Right ventricle myocardium superior (tissue), 1 donor: Measurements from ENCODE around the gene SLC12A1. TPM values are rescaled to one million over a fixed set of nuclear protein-coding genes. Genes with fewer than 3 reads are reported as not detected.

Experiments used
- ATAC-seq: fragments of 200-7000 bp; cut with Tn5 transposase; one replicate; pipeline ENCODE4 v1.9.1; 2020; ENCODE audit warnings: mild to moderate bottlenecking; ENCODE audit not compliant: poor library complexity
- DNase-seq: peaks from one replicate; pipeline ENCODE4 v3.0.0-alpha.2; 2020
- intact Hi-C: fragments of 100-400 bp; cut with DNase I; formaldehyde crosslinking; loops from one replicate; pipeline ENCODE4 v1.11.2; 2022
- long read RNA-seq: library from polyadenylated mRNA; unstranded; transcript quantifications from one replicate; pipeline ENCODE4 v2.0.0, GENCODE V29; 2021
- total RNA-seq: library from RNA; stranded (reverse); fragmentation: NEBNext Ultra II Directional; extraction: Animal tissue kit (Norgen Biotek cat#: 25700); gene quantifications from one replicate; pipeline ENCODE4 v1.2.1, GENCODE V29; 2021
- donor health status: DM: no; HTN: yes; CAD: no; lungs with severe emphysema.

Gene SLC12A1
- not detected for total RNA-seq
- long read RNA-seq: 0 reads

DNA sequence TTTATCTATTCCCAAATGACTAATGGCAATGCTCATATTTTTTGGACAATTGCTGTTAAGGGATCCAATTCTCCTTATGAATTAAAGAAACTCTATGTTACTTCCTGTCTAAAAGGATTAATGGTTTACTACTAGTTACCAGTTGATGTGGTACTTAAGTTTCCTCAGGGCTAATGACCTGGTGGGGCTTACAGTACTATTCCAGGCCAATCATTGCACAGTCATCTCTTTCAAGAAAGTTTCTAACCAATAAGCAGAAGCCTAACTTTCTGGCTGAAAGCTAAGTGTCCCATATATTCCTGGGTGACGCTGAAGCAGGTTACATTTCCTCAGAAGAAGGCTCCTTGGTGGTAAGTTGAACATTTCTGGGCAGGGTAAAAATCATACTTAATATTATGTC, at the start of gene SLC12A1:
SLC12A1 (plus strand) TSS at position 322 of the 400 bp plus-strand sequence. CDS start 1,418 bp downstream, outside the sequence.
- DNase-seq (no peak), ATAC-seq (no peak)
- intact Hi-C loops: no loop called here

DNA sequence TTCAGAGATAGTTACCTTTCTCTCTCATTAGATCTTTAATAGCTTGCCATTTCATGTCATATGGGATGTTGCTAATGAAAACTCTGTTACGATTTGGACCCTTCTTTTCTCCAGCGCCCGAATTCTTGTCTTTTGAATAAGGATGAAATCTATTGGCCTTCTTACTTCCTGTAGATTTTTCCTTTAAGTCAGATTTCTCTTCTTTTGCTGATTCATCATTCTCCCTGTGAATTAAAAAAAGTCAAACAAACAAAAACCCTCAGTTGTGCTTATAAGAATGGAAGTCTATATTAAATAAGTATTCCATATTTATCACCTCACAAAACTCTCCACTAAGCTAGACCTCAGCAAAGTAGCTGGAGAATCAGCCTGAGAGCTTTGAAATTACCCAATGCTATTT, 37.5 kb upstream of the SLC12A1 start:
- intact Hi-C loops: no loop called here
- no peak for DNase-seq
- ATAC-seq: no peak

DNA sequence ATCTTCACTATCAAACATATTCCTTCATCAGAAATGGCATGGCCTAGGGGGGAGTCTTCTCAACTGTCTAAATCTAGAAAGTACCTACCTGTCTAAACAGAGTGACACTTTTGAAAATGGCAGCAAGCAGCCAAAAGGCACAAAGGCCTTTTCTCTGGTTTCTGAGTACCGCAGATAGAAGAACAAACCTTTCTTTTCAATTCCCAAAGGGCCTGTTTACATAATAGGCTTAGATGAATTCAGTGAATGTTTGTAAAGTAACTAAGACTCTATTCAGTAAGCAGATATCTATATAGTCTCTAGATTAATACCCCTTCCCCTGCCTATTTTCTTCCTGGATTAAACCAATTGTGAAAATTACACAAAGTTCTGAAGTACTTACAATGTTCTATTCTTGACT, 35.1 kb upstream of the SLC12A1 start:
- intact Hi-C loops: no loop called here
- DNase-seq: no peak
- no peak for ATAC-seq

DNA sequence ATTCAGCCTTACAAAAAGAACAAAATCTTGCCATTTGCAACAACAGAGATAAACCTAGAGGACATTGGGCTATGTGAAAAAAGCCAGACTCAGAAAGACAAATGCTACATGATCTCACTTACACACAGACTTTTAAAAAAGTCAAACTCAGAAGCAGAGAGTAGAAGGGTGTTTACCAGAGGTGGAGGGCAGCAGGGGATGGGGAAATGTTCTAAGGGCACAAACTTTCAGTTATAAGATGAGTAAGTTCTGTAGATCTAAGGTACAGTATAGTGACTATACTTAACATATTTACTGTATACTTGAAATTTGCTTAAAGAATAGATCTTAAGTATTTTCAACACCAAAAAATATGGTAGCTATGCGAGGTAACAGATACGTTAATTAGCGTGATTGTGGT, 31.0 kb upstream of the SLC12A1 start:
- ATAC-seq (no peak), DNase-seq (no peak)
- intact Hi-C loops: no loop called here

DNA sequence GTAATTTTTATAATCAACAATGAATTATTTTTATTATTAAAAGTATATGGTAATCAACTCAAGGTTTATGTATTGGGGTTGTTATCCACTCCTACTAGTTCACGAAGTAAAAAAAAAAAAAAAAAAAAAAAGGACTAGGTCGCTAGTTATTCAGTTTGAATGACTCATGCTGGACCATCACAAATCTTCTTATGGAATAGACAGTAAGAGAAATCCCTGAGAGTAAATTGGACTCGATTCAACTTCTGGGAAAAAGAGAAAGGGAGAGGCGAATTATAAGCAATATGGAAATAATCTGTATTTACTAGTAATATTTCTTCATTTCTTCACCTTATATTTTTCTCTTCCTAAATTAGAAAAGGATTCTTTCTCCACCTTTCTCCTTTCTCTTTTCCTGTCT, 30.0 kb upstream of the SLC12A1 start:
- no peak for DNase-seq
- no peak for ATAC-seq
- intact Hi-C loops: no loop called here

DNA sequence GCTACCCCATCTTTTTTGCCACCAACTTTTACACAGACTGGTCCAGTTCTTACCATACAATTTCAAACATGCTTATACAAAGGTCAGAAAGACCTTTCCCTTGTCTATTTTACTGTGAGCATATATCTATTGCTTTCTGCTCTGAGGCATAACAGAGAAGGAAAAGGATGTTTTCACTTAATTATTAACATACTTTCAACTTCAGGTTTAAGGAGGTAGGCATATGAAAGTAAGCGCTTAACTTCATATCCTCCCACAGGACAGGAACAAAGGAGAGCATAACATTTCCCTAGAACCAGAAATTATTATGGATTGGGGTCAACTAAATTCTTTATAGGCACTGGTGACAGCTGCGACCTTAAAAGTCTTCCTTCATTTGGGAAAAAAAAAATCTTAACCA, 29.1 kb upstream of the SLC12A1 start:
- intact Hi-C loops: no loop called here
- DNase-seq: no peak
- no peak for ATAC-seq

DNA sequence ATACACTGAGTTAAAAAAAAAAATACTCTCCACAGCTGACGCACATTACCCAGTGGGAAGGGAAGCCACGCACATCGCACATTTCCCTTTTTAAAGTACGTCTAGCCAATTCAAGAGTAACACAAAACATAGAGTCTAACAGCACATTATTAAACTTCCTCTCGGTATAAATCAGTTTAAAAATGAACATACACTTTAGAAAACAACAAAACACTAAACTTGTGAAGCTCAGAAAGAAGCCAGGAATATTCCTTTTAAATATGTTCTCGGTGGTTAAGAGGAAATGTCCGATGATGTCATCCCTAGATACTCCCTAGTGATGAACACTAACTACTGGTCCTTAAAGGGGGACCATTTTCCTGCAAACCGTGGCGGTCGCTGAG, 28.7 kb upstream of the SLC12A1 start:
- DNase-seq (no peak), ATAC-seq (peak; percentile 82)
- intact Hi-C loops: no loop called here

DNA sequence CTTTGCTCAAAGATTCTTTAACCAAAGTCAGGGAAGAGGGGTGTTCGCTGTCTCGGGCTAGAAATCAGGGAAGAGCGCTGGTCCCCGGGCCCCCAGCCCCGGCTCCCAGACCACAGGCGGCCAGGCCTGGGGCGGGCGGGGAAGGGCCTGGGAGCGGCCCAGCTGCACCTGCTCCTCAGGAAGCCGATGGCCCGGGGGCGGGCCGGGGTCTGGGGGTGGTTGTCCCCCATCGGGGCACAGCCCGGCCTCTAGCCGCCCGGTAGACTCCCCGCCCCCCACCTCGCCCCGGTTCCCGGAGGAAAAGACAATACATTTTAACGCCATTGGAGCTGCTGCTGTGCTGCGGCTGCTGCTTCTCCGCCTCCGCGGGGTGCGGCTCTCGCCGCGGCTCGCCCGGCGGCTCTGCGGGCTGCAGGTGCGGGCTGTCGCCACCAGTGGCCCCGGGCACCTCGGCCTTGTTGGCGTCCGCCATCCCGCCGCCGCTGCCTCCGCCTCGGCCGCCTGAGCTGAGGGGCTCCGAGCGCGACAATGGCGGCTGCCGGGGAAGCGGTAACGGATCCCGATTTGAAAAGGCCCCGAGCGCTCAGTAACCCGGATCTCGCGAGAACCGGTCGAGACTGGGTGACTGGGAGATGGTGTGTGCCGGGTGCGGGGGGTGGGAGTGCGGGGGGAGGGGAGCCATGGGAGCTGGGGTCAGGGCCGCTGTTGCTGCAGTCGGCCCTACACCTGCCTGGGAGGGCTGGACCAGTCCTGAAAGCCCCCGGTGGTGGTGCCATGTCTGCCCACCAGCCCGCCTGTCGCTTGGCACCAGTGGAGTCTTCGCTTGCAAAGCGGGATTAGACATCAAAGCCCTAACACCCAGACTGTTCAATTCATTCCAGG, 28.1 kb upstream of the SLC12A1 start, which contains the start of gene MYEF2:
MYEF2 (minus strand) TSS at position 530 of the 882 bp plus-strand sequence; CDS start at position 472, 58 bp downstream.
- ATAC-seq (peak; percentile 93), DNase-seq (peak; percentile 79)
- intact Hi-C loops: no loop called here

DNA sequence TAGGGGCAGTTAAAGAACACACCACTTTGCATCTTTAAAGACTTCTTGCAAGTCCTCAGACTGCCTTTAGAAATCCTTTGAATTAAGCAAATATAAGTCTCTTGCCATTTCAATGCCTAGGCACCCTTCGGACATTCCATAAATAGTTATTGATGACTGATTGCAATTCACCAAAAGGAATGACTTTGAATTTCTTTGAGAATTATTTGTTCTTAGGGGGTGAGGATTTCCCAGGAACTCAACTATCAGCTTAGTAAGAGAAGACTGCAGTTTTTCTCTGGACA, 27.5 kb upstream of the SLC12A1 start:
- intact Hi-C loops: no loop called here
- ATAC-seq (no peak), DNase-seq (no peak)

DNA sequence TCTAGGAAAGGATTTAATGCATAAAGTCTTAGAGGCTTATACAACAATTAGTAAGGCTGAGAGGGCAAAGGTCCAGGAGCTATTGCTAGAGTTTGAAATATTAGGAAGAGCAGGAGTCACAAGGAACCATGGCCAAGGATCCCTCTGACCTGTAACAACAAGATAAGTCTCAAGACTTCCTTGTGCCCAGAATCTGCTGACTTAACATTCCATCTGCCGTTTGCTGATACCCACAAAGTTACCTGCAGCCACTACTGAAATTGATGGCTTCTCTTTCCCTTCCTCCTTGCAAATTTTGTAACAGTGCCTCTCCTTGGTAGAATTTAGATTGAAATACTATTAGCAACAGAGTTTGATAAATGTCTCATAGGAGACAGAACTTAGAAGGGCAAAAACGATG, 23.4 kb upstream of the SLC12A1 start:
- intact Hi-C loops: no loop called here
- no peak for DNase-seq
- ATAC-seq: no peak

DNA sequence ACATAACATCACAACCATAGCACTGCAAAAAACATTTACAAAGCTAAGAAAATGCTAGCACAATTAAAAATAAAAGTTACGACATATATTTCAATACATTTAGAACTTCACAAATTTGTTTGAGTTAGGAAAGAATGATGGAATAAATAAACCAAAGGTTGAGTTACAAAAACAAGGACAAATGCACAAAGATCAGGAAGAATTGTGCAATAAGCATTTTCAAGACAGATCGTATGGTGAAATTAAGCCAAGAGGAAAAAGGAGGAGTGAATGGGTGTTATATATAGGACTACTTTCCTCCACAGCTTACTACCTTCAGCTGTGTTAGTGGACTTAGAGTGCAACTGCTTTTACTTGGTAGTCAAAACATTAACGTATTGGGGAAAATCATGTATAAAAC, 20.6 kb upstream of the SLC12A1 start:
- no peak for ATAC-seq

DNA sequence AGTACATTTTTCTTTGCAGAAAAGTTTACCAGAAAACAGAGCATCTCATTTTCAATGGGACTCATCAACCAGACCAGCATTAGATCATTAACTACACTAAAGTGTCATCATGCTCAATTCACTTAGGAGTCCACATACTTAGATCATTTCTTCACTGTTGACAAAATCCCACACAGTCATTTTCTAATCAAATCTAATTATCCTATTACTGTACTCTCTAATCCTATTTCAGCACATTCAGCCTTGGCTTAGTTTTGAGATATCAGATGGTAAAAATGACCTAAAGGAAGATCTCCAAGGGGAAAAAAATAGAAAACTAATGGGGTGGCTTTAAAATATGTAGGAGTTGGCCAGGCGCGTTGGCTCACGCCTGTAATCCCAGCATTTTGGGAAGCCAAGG, 19.8 kb upstream of the SLC12A1 start:
- DNase-seq: no peak
- ATAC-seq: no peak

More for the DNA sequence above, 20.6 kb upstream of the SLC12A1 start:
- intact Hi-C loops: no loop called here
- DNase-seq: no peak

DNA sequence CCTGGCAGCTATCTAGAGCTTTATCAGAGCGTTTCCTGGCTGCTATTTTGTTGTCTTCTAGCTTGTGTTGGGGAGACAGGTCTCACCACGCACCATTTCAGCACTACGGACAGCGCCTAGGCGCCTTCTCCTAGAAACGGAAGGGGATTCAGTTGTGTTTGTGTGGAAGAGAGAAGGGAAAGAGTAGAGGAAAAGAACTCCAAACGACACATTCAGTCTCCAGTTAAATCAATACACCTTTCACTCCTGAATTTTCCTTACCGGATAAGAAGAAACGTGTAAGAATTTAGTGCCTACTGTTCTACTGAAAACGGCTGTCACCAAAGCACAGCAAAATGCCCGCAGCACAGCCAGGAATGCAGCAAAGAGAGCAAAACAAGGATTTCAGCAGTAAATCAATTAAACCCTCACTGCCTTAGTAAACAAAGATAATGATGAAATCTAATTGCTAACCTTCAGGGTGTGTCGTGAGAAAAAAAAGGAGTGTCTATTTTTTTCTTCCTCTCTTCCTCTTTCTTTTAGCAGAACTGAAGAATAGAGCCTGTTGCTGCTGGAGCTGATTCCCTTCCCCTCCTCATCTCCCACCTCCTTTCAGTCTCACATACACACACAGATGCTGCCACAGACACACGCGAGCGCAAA, 15.0 kb upstream of the SLC12A1 start:
- ATAC-seq: peak; percentile 58
- DNase-seq: peak; percentile 64
- intact Hi-C loops: no loop called here

More for the DNA sequence above, 19.8 kb upstream of the SLC12A1 start:
- intact Hi-C loops: no loop called here

DNA sequence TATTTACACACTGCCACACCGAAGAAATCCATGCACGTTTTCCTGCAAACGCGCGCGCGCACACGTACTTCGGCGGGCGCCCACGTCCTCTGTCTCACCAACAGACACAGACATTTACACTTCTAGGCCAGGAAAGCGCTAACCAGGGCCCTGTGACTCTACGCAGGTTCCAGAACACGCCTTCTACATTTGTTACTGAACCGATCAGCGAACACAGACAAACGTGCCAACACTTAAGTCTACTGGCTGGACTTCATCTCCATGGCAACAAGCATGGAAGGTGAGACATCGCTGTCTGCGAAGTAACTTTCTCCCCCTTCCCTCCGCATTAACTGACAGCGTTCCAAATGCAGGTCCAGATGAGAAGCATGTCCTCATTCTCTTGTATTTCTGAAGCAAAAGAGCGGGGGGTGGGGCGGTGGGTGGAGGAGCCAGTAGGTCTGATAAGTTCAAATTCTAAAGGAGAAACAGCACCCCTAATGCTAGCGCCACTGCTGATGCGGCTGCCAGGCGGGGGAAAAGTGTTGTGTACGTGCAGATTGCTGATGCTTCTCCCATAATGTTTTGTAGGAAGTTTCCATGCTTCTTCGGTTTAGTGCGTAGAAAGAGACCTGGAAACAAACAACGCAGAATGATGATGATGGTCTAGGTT, 14.4 kb upstream of the SLC12A1 start, which contains the start of gene CTXN2:
CTXN2 (plus strand) TSS at position 92 of the 652 bp plus-strand sequence. CDS start 9,636 bp downstream, outside the sequence.
- ATAC-seq (no peak), DNase-seq (no peak)
- intact Hi-C loops: no loop called here

DNA sequence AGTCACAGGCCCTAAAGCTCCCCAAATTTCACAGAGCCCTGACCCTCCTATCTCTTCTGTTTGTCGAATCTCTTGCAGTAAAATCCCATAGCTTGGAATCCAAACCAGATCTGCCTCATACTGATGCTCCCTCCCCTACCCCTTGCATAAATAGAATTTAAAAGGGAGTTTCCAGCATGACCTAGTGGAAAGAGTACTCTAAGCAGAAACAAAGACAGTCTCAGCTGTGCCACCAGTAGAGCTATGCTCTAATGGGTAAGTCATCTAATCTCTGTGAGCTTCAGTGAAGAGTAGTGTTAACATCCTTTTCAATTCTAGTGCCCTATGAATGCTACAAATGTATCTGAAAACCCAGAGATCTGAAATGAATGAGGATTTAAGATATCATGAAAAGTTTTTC, 4.0 kb upstream of the SLC12A1 start:
- no peak for ATAC-seq
- intact Hi-C loops: no loop called here

DNA sequence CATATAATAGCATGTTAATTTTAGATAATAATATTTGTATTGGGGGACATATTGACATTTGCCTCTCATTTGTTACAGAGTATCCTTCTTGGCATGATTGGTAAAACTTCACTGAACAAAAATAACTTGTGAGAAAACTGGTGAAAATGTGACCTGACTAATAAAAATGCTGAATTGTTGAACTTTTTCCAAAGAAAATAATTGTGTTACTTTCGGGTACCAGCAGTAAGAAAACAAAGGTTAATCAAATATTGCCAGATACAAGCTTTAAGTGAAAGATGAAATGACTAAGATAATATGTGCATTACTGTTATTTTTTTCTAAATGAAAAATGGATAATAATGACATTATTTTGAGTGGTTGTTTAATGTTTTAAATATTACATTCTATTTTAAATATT, 15.2 kb downstream of the SLC12A1 start:
- DNase-seq (no peak), ATAC-seq (no peak)
- intact Hi-C loops: no loop called here

More for the DNA sequence above, 4.0 kb upstream of the SLC12A1 start:
- DNase-seq: no peak

DNA sequence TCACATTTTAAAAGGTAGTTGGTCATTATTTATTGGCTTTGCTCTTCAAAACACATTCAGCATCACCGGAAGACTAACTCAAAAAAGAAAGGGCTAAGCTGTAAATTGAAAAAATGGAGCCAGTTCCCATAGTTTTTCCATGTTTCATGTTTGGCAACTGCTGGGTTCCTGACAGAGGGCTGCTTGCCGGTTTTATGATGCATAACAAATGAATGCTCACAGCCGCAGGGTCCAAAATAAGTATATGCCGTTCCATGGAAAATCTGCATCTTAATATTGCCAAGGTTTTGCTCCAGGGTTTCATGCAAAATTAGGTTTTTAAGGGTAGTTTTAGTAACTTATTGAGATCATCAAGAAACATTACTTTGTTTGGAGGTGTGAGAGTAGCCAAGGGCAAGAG, 15.8 kb downstream of the SLC12A1 start:
- ATAC-seq (no peak), DNase-seq (no peak)
- intact Hi-C loops: no loop called here

DNA sequence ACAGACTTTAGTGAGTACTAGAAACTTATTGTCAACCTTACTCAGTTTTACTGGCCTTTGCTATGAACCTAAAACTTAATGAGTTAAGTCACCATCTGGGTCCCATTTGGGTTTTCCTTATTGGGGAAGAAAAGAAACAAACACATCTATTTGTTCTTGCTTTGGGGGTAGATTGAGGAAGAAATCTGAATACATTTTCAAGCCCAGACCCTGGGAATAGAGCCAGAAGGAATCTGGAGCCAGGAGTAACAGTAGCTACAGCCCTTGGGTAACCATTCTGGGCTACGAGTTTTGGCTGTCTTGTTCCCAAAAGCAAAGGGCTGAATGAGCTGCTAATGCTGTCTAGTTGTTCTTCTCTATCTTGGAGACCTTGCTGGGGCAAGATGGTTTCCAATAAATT, 16.5 kb downstream of the SLC12A1 start:
- ATAC-seq: no peak

DNA sequence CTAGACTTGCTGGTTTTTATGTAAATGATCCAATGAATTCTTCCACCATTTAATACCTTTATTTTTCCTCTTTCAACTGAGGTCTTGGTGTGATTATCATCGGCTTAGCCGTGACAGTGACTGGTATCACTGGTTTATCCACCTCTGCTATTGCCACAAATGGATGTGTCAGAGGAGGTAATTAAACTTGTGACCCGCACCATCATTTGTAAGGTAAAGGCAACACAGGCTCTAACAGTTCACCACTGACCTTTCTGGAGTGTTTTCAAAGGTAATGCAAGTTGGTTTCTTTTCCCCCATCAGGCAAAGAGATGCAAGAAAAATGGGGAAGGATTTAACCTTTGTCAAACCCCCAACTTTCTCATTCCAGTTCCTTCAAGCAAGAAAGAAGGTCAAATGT, 19.7 kb downstream of the SLC12A1 start:
- ATAC-seq: no peak
- intact Hi-C loops: no loop called here
- no peak for DNase-seq

More for the DNA sequence above, 16.5 kb downstream of the SLC12A1 start:
- no peak for DNase-seq
- intact Hi-C loops: no loop called here

DNA sequence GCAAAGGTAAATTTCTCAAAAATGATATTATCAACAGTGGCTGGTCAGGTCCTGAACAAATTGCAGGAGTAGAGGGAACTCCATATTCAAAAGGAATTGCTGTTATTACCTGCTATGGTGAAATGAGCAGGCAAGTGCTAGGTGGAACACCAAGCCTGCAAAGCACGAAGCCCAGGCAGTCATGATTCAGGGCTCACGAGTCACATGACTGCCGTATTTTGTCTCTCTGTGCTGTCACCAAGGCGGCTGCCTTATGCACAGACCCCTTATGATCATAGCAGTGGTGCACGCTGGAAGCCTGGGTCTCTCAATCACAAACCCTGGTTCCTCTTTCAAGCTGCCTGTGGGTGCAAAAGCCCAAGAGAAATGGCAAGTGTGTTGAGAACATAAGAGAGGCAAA, 24.4 kb downstream of the SLC12A1 start:
- intact Hi-C loops: no loop called here
- DNase-seq (no peak), ATAC-seq (no peak)
